H1 (cell line): Measurements from ENCODE around the gene TGFA. TPM values are rescaled to one million over a fixed set of nuclear protein-coding genes. Genes with fewer than 3 reads are reported as not detected.

Experiments
- GABPA ChIP-seq: IDR thresholded peaks from 2 replicates; pipeline ENCODE4 v1.6.1; 2011; ENCODE audit warnings: mild to moderate bottlenecking, low read length, moderate library complexity, borderline replicate concordance; ENCODE audit not compliant: insufficient read depth
- SIX5 ChIP-seq: IDR thresholded peaks from 2 replicates; pipeline ENCODE4 v1.6.1; 2011; ENCODE audit warnings: mild to moderate bottlenecking, low read depth, low read length
- TAF1 ChIP-seq: IDR thresholded peaks from 2 replicates; pipeline ENCODE4 v1.6.1; 2011; ENCODE audit warnings: mild to moderate bottlenecking, low read depth, low read length
- polyA plus RNA-seq, 7 experiments: library from polyadenylated mRNA; depleted of rRNA in 3 of 7; stranded (reverse) in 5 of 7; unstranded in 2 of 7; fragments of >200 nt in 5 of 7; fragments of 200-250 nt in 2 of 7; gene quantifications; 1 replicate in 5 of 7; 2 replicates in 1 of 7; 4 replicates in 1 of 7; pipeline versions ENCODE4 v1.2.1 to v1.2.3, GENCODE V29; 2011 to 2013; ENCODE audit warnings: missing spikeins in 2 of 7, mixed read lengths in 2 of 7
- total RNA-seq: library from RNA; stranded (reverse); fragmentation: NEBNext Ultra II Directional; extraction: Animal tissue kit (Norgen Biotek cat#: 25700); gene quantifications from 2 replicates; pipeline ENCODE4 v1.2.1, GENCODE V29; 2021

The TGFA gene
- total and polyA plus RNA-seq, 2 of the 8 experiments (the other 6 are each of a cell fraction or from before 2014, with no cell fraction given), result 1.8 to 3.7 TPM

DNA sequence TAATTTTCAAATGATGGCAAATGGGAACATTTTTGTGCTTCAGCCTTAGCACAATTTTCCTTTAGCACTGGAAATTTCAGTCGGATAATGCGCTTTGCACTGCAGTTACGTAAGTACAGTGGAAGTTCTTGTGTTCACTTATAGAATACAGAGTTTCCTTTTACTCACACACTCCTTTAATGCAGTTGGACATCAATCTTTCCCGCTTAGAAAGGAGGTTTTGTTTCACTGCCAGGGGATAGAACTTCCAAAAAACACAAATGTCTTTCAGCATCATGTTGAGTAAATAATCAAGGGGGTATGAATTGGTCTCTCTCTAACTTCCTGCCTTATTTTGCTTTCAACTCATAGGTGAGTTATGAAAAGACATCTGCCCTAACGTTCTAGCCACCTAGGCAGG is 63.2 kb downstream of the TGFA start (continued):
- TF ChIP-seq GABPA (no peak), TAF1 (no peak), SIX5 (no peak)
